Activated T-cell treated with anti-CD3 and anti-CD28 coated beads, Interleukin-2, amount 50 U/mL, for 24 hours (primary cell): ENCODE data around the gene TMEM253.
A peak's percentile ranks its signal among the peaks of the same experiment; 100 is the strongest.

Experiments
- DNase-seq: peaks from one replicate; pipeline ENCODE4 v3.0.0-alpha.2; 2020
- H3K27ac Mint-ChIP-seq: 2 replicates; pipeline ENCODE4 v1.8.0; 2020; ENCODE audit warnings: mild to moderate bottlenecking, mixed read lengths
- H3K27me3 Mint-ChIP-seq: 2 replicates; pipeline ENCODE4 v1.8.0; 2020; ENCODE audit warnings: mixed read lengths
- H3K36me3 Mint-ChIP-seq: 2 replicates; pipeline ENCODE4 v1.8.0; 2020; ENCODE audit warnings: low read depth, mixed read lengths
- H3K4me1 Mint-ChIP-seq: 2 replicates; pipeline ENCODE4 v1.8.0; 2020; ENCODE audit warnings: low read depth, mixed read lengths
- H3K4me3 Mint-ChIP-seq: 2 replicates; pipeline ENCODE4 v1.8.0; 2020; ENCODE audit warnings: mild to moderate bottlenecking, moderate library complexity, mixed read lengths
- H3K9me3 Mint-ChIP-seq: 2 replicates; pipeline ENCODE4 v1.8.0; 2020; ENCODE audit warnings: mixed read lengths

TMEM253 gene

DNA sequence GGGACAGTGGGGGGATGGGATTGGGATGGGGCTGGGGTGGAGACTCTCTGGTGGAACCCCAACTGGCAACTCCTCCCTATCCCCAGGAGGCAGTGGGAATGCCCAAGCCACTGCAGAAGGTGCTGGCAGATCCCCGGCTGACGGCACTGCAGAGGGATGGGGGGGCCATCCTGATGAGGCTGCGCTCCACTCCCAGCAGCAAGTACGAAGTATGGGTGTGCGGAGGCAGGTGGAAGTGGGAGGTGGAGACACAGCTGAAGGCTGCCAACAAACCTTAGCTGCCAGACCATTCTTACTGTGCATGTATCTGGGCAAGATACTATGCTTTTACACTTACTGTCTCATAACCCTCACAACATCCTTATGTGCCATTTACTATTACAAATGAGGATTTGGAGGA, 22.6 kb upstream of the TMEM253 start:
- no peaks in the 10 kb centered on the region for H3K4me1 Mint-ChIP-seq
- no peak overlapping the region for H3K4me3 Mint-ChIP-seq
- no peak for DNase-seq
- H3K27ac Mint-ChIP-seq = no peak overlapping the region
- H3K27me3 Mint-ChIP-seq = peaks cover 5% of the 10 kb centered on the region
- H3K9me3 Mint-ChIP-seq = no peaks in the 10 kb centered on the region
- no peaks in the 10 kb centered on the region for H3K36me3 Mint-ChIP-seq

DNA sequence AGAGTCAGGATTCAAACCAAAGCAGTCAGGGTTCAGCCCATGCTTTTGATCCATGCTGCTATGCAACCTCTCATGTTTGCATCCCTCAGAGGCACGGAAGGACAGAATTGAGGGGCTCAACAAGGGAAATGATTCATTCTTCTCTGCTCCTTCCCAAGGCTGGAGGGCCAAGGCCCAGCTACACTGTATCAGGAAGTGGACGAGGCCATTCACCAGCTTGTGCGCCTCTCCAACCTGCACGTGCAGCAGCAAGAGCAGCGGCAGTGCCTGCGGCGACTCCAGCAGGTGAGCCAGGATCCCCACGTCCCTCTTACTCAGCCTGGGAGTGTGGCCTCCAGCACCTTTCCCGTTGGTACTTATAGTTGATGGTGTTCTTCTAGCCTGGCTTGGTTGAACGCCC, 22.1 kb upstream of the TMEM253 start:
- Mint-ChIP-seq H3K4me1 (no peaks in the 10 kb centered on the region), H3K9me3 (no peaks in the 10 kb centered on the region), H3K36me3 (no peaks in the 10 kb centered on the region), H3K4me3 (no peak overlapping the region), H3K27me3 (peaks cover under 1% of the 10 kb centered on the region), H3K27ac (no peak overlapping the region)
- no peak for DNase-seq

DNA sequence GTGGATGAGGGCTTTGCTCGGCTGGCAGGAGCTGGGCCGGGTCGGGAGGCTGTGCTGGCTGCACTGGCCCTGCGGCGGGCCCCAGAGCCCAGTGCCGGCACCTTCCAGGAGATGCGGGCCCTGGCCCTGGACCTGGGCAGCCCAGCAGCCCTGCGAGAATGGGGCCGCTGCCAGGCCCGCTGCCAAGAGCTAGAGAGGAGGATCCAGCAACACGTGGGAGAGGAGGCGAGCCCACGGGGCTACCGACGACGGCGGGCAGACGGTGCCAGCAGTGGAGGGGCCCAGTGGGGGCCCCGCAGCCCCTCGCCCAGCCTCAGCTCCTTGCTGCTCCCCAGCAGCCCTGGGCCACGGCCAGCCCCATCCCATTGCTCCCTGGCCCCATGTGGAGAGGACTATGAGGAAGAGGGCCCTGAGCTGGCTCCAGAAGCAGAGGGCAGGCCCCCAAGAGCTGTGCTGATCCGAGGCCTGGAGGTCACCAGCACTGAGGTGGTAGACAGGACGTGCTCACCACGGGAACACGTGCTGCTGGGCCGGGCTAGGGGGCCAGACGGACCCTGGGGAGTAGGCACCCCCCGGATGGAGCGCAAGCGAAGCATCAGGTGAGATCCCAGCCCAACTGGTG, 19.2 kb upstream of the TMEM253 start:
- Mint-ChIP-seq H3K9me3 (no peaks in the 10 kb centered on the region), H3K27ac (no peak overlapping the region), H3K36me3 (no peaks in the 10 kb centered on the region), H3K27me3 (no peaks in the 10 kb centered on the region), H3K4me3 (no peak overlapping the region), H3K4me1 (peaks cover 3% of the 10 kb centered on the region)
- no peak for DNase-seq

DNA sequence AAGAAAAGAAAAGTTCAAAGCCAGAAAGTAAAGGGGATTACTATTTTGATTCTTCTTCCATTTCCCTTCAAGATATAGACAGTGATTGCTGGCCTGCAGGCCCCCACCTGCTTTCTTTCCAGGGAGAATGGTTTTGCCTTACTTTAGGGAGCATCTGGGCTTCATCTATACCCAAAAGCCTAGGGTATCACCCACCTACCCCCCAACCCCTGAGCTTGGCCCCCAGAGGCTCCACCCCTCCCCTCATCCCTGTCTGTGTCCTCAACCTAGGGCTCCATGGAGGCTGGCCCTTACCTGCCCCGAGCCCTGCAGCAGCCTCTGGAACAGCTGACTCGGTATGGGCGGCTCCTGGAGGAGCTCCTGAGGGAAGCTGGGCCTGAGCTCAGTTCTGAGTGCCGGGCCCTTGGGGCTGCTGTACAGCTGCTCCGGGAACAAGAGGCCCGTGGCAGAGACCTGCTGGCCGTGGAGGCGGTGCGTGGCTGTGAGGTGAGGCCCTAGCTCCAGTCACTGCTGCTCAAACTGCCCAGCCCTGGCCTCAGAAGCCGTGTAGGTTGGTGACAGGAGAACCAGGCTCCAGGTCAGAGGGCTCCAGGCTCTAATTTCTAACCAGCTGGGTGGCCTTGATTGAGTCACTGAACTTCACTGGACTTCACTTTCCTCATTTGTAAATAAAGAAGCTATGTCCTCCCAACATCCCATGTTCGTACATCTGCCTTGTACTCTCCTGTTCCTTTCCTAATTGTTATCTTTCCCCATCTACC, 17.1 kb upstream of the TMEM253 start:
- no peak overlapping the region for H3K4me3 Mint-ChIP-seq
- DNase-seq = no peak
- peaks cover 17% of the 10 kb centered on the region for H3K4me1 Mint-ChIP-seq
- H3K27me3 Mint-ChIP-seq = no peaks in the 10 kb centered on the region
- H3K27ac Mint-ChIP-seq = no peak overlapping the region
- no peaks in the 10 kb centered on the region for H3K9me3 Mint-ChIP-seq
- H3K36me3 Mint-ChIP-seq = no peaks in the 10 kb centered on the region

DNA sequence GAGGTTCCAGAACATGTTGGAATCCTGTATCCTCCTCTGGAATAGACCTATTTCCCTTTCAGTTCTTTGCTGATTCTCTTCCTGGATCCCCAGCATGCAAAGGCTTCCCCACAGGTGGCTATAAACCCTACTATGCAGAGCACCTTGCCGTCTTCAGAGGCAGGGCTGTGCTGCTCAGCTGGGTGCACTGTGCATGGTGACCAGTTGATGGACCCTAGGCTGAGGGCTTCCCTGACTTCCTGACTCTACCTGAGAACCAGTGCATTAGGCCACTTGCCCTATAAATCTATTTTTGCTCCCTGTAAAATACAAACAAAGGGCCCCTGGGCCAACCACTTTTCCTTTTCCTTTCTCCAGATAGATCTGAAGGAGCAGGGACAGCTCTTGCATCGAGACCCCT, 16.5 kb upstream of the TMEM253 start:
- Mint-ChIP-seq H3K27me3 (no peaks in the 10 kb centered on the region), H3K4me1 (peaks cover 19% of the 10 kb centered on the region), H3K36me3 (no peaks in the 10 kb centered on the region), H3K4me3 (no peak overlapping the region), H3K9me3 (no peaks in the 10 kb centered on the region), H3K27ac (no peak overlapping the region)
- DNase-seq = no peak

DNA sequence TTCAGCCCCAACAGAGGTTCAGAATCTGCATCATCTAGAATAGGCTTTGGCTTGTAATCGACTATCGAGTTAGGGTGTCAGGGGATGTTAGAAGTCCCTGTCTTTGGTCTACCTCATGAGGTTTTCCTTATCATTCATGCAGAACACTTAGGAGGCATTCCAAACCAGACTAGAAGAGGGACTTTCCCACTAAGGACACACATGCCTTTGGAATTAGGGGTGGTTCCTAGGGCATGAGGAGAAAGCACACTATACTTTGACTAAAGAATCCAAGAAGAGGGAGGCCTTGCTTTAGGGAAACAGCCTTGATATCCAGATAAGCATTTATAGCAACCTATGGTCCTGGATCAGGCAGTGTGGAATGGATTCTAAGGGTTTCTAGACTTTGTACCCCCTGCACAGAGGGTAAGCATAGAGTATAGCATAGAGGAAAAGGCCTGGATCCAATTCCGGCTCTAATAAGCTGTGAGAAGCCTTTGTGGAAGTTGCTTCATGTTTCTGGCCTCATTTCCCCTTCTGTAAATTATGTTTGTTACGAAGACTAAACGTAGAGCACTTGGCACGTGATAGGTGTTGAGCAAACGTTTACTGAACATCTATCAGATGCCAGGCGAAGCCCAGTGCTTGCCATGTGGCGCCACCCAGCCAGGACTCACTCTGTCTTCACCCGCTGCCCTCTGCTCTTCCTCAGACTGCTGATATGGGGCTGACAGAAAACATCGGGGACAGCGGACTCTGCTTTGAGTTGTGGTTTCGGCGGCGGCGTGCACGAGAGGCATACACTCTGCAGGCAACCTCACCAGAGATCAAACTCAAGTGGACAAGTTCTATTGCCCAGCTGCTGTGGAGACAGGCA, 15.6 kb upstream of the TMEM253 start:
- peaks cover 19% of the 10 kb centered on the region for H3K4me1 Mint-ChIP-seq
- no peak overlapping the region for H3K27ac Mint-ChIP-seq
- no peaks in the 10 kb centered on the region for H3K36me3 Mint-ChIP-seq
- DNase-seq = no peak
- H3K4me3 Mint-ChIP-seq = no peak overlapping the region
- no peaks in the 10 kb centered on the region for H3K27me3 Mint-ChIP-seq
- H3K9me3 Mint-ChIP-seq = no peaks in the 10 kb centered on the region

DNA sequence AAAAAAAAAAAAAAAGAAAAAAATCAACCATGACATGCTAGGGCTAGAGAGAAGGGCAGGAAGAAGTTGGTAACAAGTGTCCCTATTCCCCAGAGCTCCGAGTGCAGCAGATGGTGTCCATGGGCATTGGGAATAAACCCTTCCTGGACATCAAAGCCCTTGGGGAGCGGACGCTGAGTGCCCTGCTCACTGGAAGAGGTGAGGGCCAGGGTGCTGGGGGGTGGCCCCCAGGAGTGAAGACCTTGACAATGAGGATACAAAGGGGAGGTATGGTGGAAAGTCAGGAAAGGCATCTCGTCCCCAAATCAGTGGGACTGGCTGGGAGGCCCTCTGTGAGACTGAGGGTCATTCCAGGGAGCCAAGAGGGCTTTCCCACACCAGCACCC, 14.0 kb upstream of the TMEM253 start:
- Mint-ChIP-seq H3K27ac (peak overlapping the region; percentile 5), H3K27me3 (no peaks in the 10 kb centered on the region), H3K4me1 (peaks cover 19% of the 10 kb centered on the region), H3K9me3 (no peaks in the 10 kb centered on the region), H3K36me3 (peaks cover 5% of the 10 kb centered on the region), H3K4me3 (no peak overlapping the region)
- DNase-seq = no peak

DNA sequence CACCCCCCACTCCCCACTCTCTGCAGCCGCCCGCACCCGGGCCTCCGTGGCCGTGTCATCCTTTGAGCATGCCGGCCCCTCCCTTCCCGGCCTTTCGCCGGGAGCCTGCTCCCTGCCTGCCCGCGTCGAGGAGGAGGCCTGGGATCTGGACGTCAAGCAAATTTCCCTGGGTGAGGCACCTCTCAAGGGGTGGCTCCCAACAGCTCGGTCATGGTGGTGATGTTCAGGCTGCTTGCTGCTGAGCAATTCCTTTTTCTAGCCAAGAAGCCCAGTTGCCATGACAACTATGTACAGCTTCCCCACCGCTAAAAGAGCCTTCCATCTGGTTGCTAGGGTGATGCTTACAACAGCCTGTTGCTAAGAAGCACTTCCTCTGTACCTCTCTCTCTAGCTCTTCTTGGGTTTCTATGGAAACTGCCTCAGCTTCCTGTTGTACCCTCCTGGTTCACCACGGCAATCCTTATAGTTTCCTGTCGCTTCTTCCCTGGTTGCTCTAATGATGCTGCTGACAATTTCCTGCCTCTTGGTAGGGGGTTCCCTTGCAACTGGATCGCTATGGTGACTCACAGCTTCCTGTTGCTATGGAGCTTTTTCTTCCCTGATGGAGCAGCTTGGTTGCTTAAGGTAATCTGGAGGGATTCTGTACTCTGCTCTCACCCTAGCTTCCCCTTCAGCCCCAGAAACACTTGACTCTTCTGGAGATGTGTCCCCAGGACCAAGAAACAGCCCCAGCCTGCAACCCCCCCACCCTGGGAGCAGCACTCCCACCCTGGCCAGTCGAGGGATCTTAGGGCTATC, 13.4 kb upstream of the TMEM253 start:
- peaks cover 20% of the 10 kb centered on the region for H3K4me1 Mint-ChIP-seq
- no peaks in the 10 kb centered on the region for H3K9me3 Mint-ChIP-seq
- H3K27ac Mint-ChIP-seq = peak overlapping the region; percentile 69
- no peak for DNase-seq
- H3K4me3 Mint-ChIP-seq = no peak overlapping the region
- no peaks in the 10 kb centered on the region for H3K27me3 Mint-ChIP-seq
- peaks cover 5% of the 10 kb centered on the region for H3K36me3 Mint-ChIP-seq

DNA sequence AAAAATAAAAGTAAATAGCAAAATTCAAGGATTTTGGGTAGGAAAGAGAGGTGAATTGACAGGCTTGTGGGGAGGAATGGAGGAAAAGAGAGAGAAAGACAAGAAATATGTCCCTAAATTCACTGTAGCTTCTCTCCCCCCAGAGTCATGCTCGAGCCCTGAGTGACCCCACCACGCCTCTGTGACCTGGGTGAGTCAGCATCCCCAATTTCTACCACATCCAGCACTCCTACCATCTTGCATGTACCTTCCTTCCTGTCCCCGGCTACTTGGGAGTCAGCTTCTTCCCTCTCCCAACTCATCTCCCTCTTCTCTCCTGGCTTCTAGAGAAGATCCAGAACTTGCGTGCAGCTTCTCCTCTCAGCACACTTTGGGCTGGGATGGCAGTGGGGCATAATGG, 12.2 kb upstream of the TMEM253 start:
- Mint-ChIP-seq H3K4me1 (peaks cover 24% of the 10 kb centered on the region), H3K27me3 (no peaks in the 10 kb centered on the region), H3K36me3 (peaks cover 5% of the 10 kb centered on the region), H3K27ac (peak overlapping the region; percentile 1), H3K4me3 (no peak overlapping the region), H3K9me3 (no peaks in the 10 kb centered on the region)
- no peak for DNase-seq

DNA sequence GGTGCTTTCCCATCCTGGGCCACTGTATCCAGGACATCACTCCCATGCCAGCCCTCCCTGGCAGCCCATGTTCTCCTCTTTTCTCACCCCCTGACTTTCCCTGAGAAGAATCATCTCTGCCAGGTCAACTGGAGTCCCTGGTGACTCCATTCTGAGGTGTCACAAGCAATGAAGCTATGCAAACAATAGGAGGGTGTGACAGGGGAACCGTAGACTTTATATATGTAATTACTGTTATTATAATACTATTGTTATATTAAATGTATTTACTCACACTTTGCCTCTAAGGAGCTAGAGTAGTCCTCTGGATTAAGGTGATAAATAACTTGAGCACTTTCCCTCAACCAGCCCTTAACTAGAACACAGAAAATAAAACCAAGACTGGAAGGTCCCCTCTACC, 11.6 kb upstream of the TMEM253 start:
- Mint-ChIP-seq H3K4me1 (peaks cover 24% of the 10 kb centered on the region), H3K36me3 (peaks cover 5% of the 10 kb centered on the region), H3K9me3 (no peaks in the 10 kb centered on the region), H3K27ac (peak overlapping the region; percentile 1), H3K27me3 (no peaks in the 10 kb centered on the region), H3K4me3 (no peak overlapping the region)
- no peak for DNase-seq

DNA sequence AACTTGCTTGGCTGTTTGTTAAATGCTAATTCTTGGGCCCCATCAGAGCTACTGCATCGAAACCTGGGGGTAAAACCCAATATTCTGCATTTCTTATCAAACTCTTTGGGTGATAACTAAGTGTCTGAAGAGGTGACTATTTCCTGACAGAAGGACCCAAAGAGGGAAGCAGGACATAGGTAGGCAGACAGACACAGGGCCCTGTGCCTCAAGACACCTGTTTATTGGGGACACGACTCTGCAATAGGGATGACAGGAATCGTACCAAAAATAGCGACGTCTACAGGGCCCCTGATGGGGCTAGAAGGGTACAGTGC, 11.0 kb upstream of the TMEM253 start:
- Mint-ChIP-seq H3K27me3 (no peaks in the 10 kb centered on the region), H3K9me3 (no peaks in the 10 kb centered on the region), H3K4me3 (no peak overlapping the region), H3K27ac (no peak overlapping the region), H3K36me3 (peaks cover 5% of the 10 kb centered on the region), H3K4me1 (peaks cover 24% of the 10 kb centered on the region)
- no peak for DNase-seq

DNA sequence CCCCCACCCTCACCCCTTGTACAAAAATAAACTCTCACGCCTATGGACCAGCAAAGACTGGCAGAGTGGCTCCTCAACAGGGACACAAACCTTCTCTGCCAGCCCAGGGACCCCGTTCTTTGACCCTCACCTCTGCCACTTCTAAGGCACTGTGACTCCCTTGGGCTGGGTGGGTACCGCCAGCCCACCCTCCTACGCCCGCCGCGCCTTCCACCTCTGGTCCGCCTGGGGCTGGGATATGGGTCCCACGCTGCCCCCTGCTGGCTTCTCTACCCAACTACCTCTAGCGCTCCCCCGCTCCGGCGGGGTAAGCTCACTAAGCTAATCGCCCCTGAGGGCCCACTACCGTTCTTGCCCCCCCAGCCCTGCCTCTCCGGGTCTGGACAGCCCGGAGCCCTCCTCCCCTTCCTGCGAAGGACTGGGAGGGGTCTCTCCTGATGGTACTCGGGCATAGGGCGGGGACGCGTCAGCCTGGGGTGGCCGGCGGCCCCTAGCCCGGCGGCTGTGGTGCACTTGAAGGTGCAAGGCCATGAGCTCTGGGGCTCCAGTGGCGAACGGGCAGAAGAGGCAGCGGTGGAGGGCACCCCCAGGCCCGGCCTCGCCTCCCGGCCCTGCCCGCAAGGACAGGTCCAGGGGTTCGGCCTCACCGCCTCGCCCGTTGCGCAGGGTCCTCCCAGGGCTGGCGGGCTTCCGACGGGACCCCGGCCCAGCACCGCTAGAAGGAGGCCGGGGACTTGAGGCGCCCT, 10.5 kb upstream of the TMEM253 start:
- no peak overlapping the region for H3K4me3 Mint-ChIP-seq
- peak; percentile 58 for DNase-seq
- peaks cover 5% of the 10 kb centered on the region for H3K36me3 Mint-ChIP-seq
- peaks cover 24% of the 10 kb centered on the region for H3K4me1 Mint-ChIP-seq
- H3K27ac Mint-ChIP-seq = no peak overlapping the region
- H3K27me3 Mint-ChIP-seq = no peaks in the 10 kb centered on the region
- H3K9me3 Mint-ChIP-seq = no peaks in the 10 kb centered on the region

DNA sequence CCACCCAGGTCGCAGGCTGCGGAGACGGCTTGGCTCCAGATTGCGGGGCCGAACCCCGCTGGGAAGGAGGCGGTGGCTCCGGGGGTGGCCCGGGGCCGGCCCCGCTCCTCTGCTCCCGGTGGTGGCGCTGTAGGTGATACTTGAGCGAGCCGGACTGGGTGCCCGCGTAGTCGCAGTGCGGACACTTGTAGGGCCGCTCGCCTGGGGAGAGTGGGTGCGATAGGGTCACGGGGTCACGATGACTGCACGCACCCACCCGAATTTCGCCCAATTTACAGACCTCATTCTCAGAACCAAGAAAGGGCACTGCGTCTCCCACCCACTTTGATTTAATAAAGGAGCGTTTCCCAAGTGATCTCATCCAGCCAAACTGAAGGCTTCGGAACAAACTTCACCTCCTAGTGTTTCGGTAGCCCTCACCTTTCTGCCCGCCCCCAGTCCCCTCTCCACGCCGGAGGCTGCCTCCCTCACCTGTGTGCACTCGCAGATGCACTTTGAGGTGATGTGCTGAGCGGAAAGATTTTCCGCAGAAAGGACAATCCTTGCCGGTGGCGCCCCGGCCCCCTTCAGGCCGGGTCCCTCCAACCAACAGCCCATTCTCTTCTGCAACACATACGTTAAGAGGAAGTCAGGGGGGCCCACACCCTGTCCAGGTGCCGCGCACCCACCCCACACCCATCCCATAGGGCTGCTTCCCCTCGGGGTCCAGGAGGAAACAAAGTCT, 9.8 kb upstream of the TMEM253 start:
- H3K27me3 Mint-ChIP-seq = no peaks in the 10 kb centered on the region
- DNase-seq = no peak
- no peaks in the 10 kb centered on the region for H3K9me3 Mint-ChIP-seq
- H3K4me3 Mint-ChIP-seq = no peak overlapping the region
- H3K4me1 Mint-ChIP-seq = peaks cover 25% of the 10 kb centered on the region
- H3K36me3 Mint-ChIP-seq = peaks cover 5% of the 10 kb centered on the region
- H3K27ac Mint-ChIP-seq = no peak overlapping the region
